C4-2B (cell line): ENCODE measurements around the gene FAM193B.

Experiments
- CTCF ChIP-seq: fragments of 450-650 bp; conservative IDR thresholded peaks from 2 replicates; pipeline ENCODE4 v1.5.1; 2017; ENCODE audit warnings: mild to moderate bottlenecking
- ZFX ChIP-seq: fragments of 450-650 bp; IDR thresholded peaks from 2 replicates; pipeline ENCODE4 v1.6.1; 2017

- TF ChIP-seq CTCF (no peak), ZFX (no peak)
Measured at GRCh38 chr5:177537389-177538361, 16.7 kb downstream of the FAM193B start.
